Dermis microvascular lymphatic vessel endothelial cell (primary cell): Measurements from ENCODE around the gene RGS17. TPM values are rescaled to one million over a fixed set of nuclear protein-coding genes. Genes with fewer than 3 reads are reported as not detected.
"Not testable (repeated sequence)": the region's sequence is repeated elsewhere in the genome, so short reads cannot be mapped to it uniquely, and the experiment has no call there.

Experiments
- DNase-seq, 2 donors: peaks; one replicate each; pipeline versions ENCODE4 v3.0.0 to v3.0.0-alpha.2; 2010; ENCODE audit warnings: low read depth in 2 of 2
- total RNA-seq: library from RNA; depleted of rRNA; stranded (reverse); fragments of >200 nt; gene quantifications from 2 replicates; pipeline ENCODE4 v1.2.1, GENCODE V29; 2014

The RGS17 gene
- total RNA-seq, 1 donor from 2014 or later: 4.1 TPM

DNA sequence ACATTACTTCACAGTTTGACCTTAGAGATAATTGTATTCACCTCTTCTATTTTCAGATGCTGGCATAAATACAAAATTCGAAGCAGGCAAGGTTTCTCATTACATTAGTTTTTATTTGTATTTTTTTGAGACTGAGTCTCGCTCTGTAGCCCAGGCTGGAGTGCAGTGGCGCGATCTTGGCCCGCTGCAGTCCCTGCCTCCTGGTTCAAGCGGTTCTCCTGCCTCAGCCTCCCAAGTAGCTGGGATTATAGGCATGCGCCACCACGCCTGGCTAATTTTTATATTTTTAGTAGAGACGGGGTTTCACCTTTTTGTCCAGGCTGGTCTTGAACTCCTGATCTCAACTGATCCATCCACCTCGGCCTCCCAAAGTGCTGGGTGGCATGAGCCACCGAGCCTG, 145.8 kb downstream of the RGS17 start:
- DNase-seq: not testable (repeated sequence)

DNA sequence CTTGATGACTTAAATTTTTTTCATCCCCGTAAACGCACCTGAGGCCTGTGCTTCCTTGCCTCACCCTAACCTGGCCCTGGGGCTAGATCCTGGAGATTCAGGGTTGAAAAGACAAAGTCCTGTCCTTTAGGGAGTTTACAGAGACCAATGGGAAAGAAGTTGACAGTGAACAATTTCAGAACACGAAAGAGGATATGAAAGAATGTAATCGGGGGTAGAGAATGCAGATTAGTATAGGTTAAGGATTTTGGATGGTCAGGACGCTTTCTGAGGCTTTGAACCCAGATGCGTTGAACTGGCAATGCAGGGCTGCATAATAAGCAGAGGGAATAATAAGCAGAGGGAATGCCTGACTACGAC, 146.6 kb downstream of the RGS17 start:
- no peak for DNase-seq

DNA sequence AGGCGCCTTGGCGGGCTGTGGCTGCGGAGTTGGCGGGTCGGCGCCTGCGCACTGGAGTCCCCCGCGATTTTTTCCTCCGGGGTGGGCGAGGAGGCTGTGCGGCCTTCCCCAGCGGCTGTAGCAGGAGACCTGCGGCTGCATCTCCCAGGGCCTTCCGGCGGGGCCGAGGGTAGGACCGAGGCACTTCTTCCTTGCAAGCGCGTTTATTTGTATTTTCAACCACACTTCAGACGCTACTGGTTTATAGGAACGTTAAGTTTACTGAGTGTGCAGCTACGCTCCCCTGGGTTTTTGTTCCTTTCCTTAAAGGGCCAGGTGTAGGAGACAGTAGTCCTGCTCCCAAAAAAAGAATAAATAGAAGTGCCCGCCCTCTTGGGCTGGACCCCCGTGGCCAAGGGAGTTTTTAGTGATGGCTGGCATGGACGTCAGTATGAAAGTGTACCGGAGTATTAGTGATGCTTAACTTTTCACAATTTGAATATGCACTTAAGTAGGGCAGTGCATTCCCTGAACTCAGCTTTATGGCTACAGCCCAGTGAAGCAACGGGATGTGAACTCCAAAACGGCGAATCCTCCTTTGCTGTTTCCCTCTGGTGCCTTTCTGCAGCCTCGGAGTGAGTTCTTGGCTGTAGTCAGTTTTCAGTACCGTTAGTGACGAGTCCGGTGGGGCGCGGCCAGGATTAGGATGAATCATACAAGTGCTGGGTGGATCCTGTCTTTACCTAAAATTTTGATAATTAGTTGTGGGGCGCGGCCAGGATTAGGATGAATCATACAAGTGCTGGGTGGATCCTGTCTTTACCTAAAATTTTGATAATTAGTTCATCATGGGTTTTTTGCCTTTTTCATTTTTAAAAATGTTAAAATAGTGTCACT, 147.2 kb downstream of the RGS17 start:
- DNase-seq: peak; percentile 35 to 80

DNA sequence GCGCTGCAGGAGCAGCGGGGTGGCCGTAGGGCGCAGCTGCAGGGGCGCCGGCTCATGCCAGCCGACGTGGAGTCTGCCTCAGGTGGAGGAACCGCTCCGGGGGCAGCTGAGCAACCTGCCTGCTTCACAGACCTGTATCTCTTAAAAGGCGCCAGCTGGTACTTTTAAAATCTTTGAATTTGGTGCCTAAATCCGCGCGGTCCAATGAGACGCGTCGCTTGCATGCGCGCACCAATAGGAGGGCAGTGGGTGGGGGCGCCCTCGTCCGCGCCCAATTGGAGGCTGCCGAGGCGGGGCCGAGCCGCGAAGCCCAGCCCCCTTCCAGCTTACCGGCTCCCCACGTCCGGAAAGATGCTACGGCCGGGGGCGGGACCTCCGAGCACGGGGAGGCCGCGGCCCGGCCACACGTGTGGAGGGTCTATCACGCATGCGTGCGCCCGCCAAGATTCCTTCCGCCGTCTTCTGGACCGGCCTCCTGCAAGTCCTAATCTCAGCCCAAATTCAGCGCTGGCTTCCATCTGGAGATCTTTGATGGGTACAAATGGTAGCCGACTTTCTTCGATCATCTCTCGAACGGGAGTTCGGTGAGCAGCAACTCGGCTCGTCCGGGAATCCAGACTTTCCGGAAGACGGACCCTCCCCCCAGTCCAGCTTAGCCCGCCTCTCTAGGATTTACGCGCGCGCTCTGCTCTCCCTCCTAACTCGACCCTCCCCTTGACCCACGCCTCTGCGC, 148.0 kb downstream of the RGS17 start, which contains the start of gene FBXO5:
Gene FBXO5, minus strand, starts transcription at position 138 of the 733 bp plus-strand sequence. Its CDS starts 82 bp downstream, at position 56.
- peak; percentile 92 to 98 for DNase-seq

DNA sequence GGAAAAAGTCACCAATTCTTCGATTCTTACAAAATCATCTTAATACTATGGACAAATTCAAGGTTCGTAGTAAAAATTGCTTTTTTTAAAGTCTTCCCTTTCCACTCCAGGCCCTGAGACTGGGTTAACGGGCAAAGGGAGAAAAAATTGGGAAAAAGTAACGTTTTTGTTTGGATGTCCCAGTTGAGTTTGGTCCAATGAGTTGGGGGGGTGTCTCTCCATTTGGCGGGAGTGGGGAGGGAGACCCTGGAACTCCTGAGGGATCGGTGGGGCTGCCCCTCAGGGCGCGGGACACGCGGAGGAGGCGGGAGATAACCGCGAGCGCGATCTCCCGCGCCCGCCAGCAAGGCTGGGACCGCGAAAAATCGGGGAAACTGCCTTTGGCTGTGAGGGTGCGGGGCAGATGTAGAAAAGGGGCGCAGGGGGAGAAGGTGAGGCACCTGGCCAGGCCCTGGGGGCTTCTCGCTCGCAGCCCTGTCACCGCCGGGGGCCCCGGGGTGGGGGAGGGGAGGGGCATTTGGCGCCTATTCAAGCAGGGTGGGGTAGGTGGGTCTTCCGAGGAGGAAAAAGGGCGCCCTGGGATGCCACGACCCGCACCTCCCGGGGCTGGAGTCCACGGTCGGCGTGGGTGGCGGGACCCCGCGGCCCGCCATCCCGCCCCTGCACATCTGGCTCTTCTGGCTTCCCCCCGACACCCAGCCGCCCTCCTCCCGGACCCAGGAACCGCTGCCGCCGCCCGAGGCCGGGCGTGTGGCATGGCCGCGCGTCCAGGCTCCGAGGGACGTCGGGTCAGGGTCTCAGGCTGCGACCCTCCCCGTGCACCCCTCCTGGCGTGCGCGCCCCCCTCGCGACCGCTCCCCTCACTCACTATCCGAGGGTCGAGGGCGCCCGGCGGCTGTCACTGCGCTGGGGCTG, 148.8 kb downstream of the RGS17 start:
- no peak for DNase-seq

DNA sequence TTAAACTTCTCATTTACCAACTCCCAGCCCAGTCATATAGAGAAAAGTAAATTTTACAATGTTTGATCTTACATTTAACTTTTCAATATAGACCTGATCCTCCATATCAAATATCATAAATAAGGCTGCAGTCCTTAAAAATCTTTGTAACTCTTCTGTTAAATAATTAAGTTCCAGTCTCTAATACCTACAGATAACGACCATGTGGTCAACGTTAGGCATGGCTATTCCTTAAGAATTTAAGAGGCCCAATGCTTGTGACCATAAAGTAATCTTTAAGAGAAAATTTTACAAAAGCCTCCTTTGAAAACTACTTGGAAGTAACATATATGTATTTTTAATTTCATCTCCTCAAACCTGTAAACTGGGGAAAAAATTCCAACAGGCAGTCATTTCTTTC, 149.9 kb downstream of the RGS17 start:
- no peak for DNase-seq

DNA sequence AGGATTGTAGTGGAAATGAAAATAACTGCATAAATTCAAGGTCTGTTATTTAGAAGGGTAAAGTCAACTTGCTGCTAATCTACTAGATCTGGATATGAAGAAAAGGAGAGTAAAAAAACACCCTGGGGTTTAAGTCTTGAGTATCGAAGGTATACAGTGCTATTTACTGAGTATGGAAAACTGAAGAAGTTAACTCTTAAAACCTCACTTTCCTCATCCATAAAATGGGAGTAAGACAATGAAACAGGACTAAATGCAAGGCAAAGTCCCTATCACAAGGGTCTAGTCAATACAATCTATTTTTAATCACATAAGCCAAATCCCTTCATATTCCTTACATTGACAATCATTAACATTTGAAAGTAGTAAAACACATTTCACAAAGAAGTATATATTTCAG, 150.4 kb downstream of the RGS17 start:
- no peak for DNase-seq

DNA sequence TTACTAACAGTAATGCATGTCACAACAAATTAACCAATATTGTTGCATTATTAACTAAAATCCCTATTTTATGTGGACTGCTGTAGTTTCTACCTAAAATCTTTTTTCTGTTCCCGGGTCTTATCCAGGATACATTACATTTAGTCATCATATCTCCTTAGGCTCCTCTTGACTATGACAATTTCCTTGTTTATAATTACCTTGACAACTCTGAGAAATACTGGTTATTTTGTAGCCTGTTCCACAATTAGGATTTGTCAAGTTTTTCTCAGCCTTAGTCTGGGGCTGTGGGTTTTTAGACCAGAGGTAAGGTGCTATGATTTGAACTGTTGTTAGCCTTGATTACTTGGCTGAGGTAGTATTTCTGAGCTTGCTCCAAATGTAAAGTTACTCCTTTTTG, 152.0 kb downstream of the RGS17 start:
- DNase-seq: no peak

DNA sequence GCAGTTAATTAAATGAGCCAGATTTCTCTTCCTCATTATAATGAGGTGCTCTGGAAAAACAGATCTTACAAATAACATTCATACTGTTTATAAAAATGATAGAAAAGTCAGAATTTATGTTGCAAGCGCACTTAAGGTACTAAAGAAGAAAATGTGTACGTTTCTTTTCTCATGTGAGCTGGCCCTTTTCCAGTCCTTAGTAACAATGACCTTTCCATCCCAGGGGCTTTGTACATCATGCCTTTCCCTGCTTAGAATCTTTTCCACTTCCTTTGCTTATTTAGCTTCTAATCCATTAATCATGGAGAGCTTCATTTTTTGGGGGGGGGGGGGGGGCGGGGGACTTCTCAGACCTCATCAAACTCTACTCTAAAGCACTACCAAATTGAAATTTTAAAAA, 153.0 kb downstream of the RGS17 start:
- no peak for DNase-seq

DNA sequence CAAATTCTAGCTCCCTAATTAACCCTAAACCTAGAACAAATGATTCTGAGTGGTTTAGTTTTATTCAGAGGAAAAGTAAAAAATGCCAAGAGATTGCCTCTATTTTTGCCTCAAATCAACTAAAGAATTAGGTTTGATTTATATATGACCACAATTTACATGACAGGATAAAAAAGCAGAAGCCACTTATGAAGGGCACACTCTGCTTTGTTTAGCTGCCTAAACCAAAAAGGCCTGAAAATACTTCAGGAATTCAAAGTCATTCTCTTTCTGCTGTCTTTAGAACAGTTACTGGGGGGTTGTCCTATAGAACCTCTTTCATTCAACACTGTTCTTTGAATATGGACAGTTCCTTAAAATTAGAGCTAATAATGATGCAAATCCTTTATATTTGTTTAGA, 153.5 kb downstream of the RGS17 start:
- no peak for DNase-seq

DNA sequence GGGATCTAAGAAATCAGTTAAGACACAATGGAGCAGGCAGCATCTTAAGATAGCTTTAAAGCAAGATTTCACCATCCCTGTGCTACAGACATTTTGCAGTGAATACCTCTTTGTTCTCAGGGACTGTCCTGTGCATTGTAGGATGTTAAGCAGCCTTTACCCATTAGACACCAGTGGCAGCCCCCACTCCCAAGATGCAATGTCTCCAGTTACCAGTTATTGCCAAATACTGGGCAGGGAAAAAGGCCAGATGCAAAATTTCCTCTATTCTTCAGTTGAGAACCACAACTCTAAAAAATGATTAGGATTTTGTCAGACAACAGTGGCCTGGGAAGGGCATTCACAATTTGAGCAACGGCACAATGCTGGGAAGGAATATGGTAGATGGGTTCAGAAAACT, 154.3 kb downstream of the RGS17 start:
- no peak for DNase-seq

DNA sequence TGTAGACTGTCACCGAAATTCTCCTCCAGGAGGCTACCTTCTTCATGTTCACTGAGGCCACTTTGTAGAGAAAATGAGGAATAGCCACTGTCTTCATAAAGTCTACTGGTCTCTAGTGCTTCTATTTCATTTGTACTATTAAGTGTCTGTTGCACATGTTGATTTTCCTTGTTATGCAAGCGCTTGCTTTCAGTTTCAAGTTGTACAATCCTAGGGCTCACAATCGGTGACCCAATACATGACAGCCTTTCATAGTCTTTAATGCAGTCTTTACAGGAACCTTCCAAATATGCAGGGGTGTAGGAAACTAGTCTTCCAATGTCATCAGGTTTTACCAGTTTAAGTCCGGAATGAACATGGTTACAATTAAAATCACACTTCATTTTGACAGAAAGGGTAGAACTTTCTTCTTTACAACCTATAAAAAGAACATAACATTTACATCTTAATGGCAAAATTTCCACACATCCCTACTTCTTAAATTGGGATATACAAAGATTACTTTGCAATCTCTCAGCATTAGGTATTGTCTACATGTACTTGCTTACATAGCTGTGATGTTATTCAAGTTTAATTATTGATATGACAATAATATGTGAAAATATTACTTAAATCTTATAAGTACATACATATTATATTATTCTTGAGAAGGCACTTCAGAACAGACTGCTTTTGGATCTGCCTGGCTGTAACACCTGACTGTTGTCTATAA, 155.7 kb downstream of the RGS17 start:
- DNase-seq: no peak

DNA sequence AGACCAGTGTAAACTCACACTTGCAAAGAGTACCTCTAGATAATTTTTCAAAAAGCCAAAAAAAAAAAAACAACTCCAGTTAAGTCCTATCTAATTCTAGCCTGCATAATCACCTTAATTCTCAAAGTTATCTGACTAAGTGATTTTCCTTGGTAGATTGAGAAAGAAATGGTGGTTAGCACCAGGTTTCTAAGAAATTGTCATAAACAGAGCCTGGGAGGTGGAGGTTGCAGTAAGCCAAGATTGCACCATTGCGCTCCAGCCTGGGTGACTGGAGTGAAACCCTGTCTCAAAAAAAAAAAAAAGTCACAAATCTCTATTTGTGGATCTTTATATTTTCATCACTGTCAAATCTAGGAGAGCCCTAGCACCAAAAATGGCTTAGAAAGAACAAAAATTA, 157.2 kb downstream of the RGS17 start:
- no peak for DNase-seq

DNA sequence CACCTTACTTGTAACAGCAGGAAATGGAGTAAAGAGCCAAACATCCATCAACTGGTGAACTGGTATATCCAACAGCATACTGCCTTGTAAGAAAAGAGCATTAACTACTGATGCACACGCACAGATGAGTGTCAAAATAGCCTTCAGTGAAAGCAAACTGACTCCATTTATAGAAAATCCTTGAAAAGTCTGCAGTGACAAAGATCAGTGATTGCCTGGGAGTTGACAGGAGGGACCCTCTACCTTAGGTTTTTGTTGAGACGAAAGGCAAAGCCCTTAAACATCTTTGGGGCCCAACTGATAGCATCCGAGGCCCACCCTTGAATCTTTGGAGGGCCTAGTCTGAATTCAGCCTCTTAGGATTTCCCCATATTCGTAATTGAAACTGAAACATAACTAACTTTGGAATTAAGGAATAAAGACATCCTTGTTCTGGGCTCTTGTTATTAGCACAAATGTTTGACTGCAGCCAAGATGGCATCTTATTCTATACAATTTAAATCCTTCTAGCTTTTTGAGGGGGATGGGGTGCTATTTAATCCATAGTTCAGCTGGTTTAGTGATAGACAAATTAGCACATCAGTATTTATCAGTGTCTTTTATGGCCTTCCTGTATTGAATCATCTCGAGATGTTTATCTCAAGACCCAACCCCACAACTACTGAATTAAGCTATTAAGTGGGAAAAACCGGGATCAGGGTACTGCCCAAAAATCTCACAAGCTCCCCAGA, 161.2 kb downstream of the RGS17 start:
- DNase-seq: no peak

DNA sequence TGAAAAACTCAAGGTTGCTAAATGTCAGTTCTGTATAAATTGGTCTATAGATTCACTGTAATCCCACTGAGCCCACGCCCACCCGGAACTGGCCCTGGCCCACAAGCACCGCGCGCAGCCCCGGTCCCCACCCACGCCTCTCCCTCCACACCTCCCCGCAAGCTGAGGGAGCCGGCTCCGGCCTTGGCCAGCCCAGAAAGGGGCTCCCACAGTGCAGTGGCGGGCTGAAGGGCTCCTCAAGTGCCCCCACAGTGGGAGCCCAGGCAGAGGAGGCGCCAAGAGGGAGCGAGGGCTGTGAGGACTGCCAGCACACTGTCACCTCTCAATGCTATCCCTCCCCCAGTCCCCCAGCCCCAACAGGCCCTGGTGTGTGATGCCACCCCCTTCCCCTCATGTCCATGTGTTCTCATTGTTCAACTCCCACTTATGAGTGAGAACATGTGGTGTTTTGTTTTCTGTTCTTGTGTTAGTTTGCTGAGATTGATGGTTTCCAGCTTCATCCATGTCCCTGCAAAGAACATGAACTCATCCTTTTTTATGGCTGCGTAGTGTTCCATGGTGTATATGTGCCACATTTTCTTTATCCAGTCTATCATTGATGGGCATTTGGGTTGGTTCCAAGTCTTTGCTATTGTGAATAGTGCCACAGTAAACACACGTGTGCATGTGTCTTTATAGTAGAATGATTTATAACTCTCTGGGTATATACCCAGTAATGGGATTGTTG, 164.8 kb downstream of the RGS17 start:
- not testable (repeated sequence) for DNase-seq

DNA sequence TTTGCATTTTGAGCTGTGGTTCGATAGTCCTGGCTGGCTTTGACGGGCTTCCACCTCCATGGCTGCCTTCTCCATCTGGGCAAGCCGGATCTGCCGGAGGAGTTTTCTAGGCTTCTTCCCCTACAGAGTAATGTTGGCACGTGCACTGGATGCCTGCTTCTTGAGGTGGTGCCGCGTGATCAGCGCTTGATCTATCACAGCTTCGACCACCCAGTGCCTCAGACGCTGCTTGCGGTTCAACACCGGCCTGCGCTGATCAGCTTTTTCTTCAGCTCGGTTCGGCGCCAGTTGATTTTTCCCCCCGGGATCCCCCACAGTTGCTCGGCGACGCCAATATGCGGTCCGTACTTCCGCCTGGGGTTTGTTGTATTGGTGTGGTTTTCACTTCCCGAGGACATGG, 171.7 kb downstream of the RGS17 start:
- DNase-seq: no peak

DNA sequence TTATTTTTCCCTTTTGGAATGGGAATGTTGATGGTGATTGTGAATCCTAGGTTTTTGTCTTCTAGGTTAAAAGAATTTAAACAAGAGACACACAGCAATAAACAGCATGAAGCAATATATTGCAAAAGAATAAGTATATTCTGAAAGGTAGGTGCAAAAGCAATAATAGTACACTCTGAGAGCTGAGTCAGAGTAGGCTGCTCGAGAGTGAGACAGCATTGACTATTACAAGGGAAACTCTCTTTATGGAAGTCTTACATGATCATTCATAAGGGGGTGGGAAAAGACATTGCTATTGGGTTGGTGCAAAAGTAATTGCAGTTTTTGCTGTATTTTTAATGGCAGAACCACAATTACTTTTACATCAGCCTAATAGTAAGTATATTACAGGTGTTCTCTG, 173.3 kb downstream of the RGS17 start:
- DNase-seq: no peak
